Measurements from ENCODE around the gene IMPDH1. TPM values are rescaled to one million over a fixed set of nuclear protein-coding genes. Genes with fewer than 3 reads are reported as not detected.

The IMPDH1 gene
- total RNA-seq, 4 donors from 2014 or later, result 29.1 to 72.1 (median 56.0) TPM

DNA sequence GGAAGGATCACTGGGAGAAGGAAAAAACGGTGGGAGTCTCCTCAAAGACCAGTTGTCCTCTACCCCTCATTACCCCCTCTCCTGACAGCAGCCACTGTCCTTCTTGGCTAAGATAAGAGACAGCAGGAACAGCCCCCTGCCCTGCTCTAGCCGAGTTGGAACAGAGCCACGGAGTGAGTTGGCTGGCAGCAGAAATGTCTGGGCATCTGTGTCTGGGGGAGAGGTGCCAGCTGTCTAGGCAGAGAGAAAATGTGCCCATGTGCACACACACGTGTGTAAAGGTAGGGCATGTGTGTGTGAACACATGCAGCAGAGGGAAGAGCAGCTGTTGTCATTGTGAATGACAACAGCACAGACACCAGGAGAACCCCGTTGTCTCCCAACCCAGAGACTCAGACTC lies 36.5 kb upstream of the IMPDH1 start:
- Histone ChIP-seq H3K27me3 (no peaks in the 10 kb centered on the region), H3K9me3 (no peaks in the 10 kb centered on the region), H3K4me1 (no peaks in the 10 kb centered on the region), H3K36me3 (no peaks in the 10 kb centered on the region), H3K4me3 (no peak overlapping the region), H3K27ac (replicated peaks in 1 of 4) (no peak overlapping the region)
- TF ChIP-seq EP300 (IDR thresholded peaks at IDR 0.05) (no peak), POLR2AphosphoS5 (IDR thresholded peaks at IDR 0.05) (no peak), POLR2A (IDR thresholded peaks at IDR 0.05; ENCODE audit: low read depth) (no peak)
- TF ChIP-seq, protein P1, sequence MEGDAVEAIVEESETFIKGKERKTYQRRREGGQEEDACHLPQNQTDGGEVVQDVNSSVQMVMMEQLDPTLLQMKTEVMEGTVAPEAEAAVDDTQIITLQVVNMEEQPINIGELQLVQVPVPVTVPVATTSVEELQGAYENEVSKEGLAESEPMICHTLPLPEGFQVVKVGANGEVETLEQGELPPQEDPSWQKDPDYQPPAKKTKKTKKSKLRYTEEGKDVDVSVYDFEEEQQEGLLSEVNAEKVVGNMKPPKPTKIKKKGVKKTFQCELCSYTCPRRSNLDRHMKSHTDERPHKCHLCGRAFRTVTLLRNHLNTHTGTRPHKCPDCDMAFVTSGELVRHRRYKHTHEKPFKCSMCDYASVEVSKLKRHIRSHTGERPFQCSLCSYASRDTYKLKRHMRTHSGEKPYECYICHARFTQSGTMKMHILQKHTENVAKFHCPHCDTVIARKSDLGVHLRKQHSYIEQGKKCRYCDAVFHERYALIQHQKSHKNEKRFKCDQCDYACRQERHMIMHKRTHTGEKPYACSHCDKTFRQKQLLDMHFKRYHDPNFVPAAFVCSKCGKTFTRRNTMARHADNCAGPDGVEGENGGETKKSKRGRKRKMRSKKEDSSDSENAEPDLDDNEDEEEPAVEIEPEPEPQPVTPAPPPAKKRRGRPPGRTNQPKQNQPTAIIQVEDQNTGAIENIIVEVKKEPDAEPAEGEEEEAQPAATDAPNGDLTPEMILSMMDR (IDR thresholded peaks at IDR 0.05), result no peak
- intact Hi-C loops (cut with DNase I), result no loop called here
- no peak for DNase-seq (ENCODE audit: extremely low spot score)
- 60% methylated on average over 5 of the region's 5 CpGs for WGBS

DNA sequence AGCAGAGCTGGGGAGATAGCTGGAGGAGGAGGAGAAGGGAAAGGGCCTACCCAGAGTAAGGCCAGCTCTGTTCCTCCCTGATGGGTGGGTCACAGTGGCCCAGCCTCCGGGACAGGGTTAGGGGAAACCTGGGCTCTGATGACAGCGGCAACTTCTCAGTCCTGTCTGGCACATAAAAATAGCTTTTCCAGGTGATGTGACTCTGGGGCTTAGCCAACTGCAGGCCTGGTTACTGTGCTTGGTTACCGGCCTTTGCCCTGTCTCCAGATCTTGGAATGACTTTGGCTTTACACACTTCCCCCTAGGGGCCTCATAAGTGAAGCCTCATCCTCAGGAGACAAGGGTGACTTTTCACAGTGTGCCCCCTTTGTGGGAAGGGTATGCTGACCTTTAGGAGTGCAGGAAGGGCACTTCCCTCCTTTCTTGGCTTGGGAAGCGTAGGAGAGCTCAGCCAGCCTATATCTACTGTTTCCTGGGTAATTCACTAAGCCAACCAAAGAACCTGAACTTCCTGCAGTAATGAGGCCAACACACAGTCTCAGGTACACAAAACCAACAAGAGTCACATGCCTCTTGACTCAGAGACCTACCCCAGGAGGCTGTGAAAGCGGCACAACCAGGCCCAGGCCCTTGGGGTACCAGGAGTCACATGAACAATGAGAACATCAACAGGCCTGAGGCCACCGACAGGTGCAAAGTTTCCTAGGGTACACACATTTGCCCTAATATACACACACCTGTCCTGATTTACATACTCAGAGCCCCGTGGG lies 34.2 kb upstream of the IMPDH1 start:
- no peak for TF ChIP-seq EP300 (IDR thresholded peaks at IDR 0.05)
- no peak for TF ChIP-seq POLR2AphosphoS5 (IDR thresholded peaks at IDR 0.05)
- no peak for TF ChIP-seq POLR2A (IDR thresholded peaks at IDR 0.05; ENCODE audit: low read depth)
- TF ChIP-seq, protein P1 (IDR thresholded peaks at IDR 0.05), result no peak
- Histone ChIP-seq H3K4me1 (no peaks in the 10 kb centered on the region), H3K36me3 (no peaks in the 10 kb centered on the region), H3K4me3 (no peak overlapping the region), H3K27me3 (no peaks in the 10 kb centered on the region), H3K27ac (replicated peaks in 1 of 4) (no peak overlapping the region), H3K9me3 (no peaks in the 10 kb centered on the region)
- WGBS, result 85% methylated on average over 5 of the region's 7 CpGs
- intact Hi-C loops (cut with DNase I), result no loop called here
- DNase-seq (ENCODE audit: extremely low spot score), result no peak

DNA sequence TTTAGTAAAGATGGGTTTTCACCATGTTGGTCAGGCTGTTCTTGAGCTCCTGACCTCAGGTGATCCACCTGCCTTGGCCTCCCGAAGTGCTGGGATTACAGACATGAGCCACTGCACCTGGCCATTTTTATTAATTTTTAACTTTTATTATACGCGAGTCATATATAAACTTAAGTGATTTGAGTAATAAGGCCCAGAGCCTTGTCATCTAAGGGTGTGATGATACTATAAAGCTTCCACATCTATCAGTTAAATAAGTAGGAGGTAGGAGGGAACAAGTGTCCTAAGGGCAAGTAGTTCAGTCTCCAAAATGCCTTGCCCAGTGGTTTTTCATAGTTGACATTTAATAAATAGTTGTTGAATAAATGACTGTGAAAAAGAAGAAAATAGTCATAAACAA lies 32.6 kb upstream of the IMPDH1 start:
- Histone ChIP-seq H3K4me1 (no peaks in the 10 kb centered on the region), H3K4me3 (no peak overlapping the region), H3K9me3 (no peaks in the 10 kb centered on the region), H3K36me3 (no peaks in the 10 kb centered on the region), H3K27ac (replicated peaks in 1 of 4) (no peak overlapping the region), H3K27me3 (no peaks in the 10 kb centered on the region)
- TF ChIP-seq POLR2A (IDR thresholded peaks at IDR 0.05; ENCODE audit: low read depth) (no peak), POLR2AphosphoS5 (IDR thresholded peaks at IDR 0.05) (no peak), EP300 (IDR thresholded peaks at IDR 0.05) (no peak)
- TF ChIP-seq, protein P1 (IDR thresholded peaks at IDR 0.05), result no peak
- 90% methylated on average over 3 of the region's 3 CpGs for WGBS
- intact Hi-C loops (cut with DNase I), result no loop called here
- DNase-seq (ENCODE audit: extremely low spot score), result no peak

DNA sequence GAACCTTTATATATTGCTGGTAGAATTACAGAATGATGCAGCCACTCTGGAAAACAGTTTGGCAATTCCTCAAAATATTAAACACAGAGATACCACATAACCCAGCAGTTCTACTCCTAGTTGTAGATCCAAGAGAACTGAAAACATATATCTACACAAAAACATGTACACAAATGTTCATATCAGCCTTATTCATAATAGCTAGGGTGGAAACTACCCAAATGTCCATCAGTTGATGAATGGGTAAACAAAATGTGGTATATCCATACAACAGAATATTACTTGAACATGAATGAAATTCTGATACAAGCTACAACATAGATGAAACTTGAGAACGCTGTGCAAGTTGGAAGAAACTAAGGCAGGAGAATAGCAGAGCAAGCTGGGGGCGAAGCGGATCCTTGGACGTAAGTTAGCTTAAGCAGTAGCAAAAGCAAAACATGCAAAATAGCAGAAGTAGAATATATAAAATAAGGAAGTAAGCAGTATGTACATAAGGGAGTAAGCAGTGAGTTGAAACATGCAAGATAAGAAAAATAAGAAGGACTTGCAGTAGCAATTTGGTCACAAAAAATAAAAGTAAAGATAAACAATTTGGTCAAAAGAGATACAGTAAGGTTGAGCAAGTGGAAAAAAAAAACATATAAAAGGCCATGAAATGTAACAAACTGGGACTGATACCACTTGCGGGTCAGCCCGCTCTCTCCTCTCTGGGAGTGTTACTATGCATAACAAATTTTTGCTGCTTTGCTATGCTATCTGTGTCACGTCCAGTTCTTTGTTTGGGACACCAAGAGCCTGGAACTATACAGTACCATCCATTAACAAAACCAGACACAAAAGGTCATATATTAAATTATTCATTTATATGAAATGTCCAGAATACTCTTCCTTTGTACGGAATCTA lies 27.9 kb upstream of the IMPDH1 start:
- Histone ChIP-seq H3K9me3 (no peaks in the 10 kb centered on the region), H3K4me1 (no peaks in the 10 kb centered on the region), H3K27me3 (peaks cover 0 to 8% (median 0%) of the 10 kb centered on the region in 4 donors), H3K36me3 (no peaks in the 10 kb centered on the region), H3K4me3 (no peak overlapping the region), H3K27ac (replicated peaks in 1 of 4) (no peak overlapping the region)
- intact Hi-C loops (cut with DNase I), result no loop called here
- DNase-seq (ENCODE audit: extremely low spot score), result no peak
- WGBS, result 73% methylated on average over 8 of the region's 8 CpGs
- TF ChIP-seq POLR2A (IDR thresholded peaks at IDR 0.05; ENCODE audit: low read depth), result no peak
- TF ChIP-seq, protein P1 (IDR thresholded peaks at IDR 0.05), result no peak

Measured in esophagus muscularis mucosa (tissue), 4 donors.